HCT116 (cell line): ENCODE measurements around the gene CCM2L. TPM values are rescaled to one million over a fixed set of nuclear protein-coding genes. Genes with fewer than 3 reads are reported as not detected.

ENCODE experiments used
- ATAC-seq: fragments of 200-7000 bp; cut with Tn5 transposase; 2 replicates; pipeline ENCODE4 v1.9.1; 2020; ENCODE audit warnings: mild to moderate bottlenecking, moderate library complexity
- BruUV-seq: library from RNA; stranded (reverse); fragments of 400-500 nt; replicated peaks from 2 replicates; lab custom pipeline; 2021; lab: Mats Ljungman, UMichigan
- CTCF ChIA-PET: fragments of 300-600 bp; sonication (Branson Sonifier 250); formaldehyde crosslinking; loops from one replicate; lab custom pipeline; 2021; ENCODE audit warnings: antibody characterized with exemption; lab: Charles Lee
- POLR2A ChIA-PET: fragments of 300-600, 350-600 bp; sonication (Branson Sonifier 250); formaldehyde crosslinking; loops from one replicate; lab custom pipeline; 2021; ENCODE audit warnings: antibody characterized with exemption; lab: Charles Lee
- RAD21 ChIA-PET, 2 experiments: fragments of 300-600 bp; sonication (Branson Sonifier 250); formaldehyde crosslinking; loops; one replicate each; lab custom pipeline; 2023; ENCODE audit warnings: low total read pairs in 2 of 2; ENCODE audit not compliant: uncharacterized antibody in 2 of 2, unreplicated experiment in 2 of 2, low non-redundant PET in 1 of 2; lab: Charles Lee
- DNase-seq: peaks from one replicate; pipeline ENCODE4 v3.0.0-alpha.2; 2010; ENCODE audit warnings: low read depth, low spot score
- H2AFZ ChIP-seq: fragments of 200-600 bp; shearing (Covaris generic), sonication (generic); 2 replicates; pipeline ENCODE4 v1.6.1; 2017; ENCODE audit warnings: low read depth, mixed run types, mixed read lengths, antibody characterized with exemption, low read length; ENCODE audit not compliant: poor library complexity, severe bottlenecking
- H3K27ac ChIP-seq: 2 replicates; pipeline ENCODE4 v1.5.1; 2012; ENCODE audit warnings: low read depth, low read length
- H3K27me3 ChIP-seq: fragments of 200-600 bp; sonication (generic); 2 replicates; pipeline ENCODE4 v1.6.1; 2016; ENCODE audit warnings: mixed run types, low read length, mixed read lengths; ENCODE audit not compliant: insufficient read depth
- H3K36me3 ChIP-seq, 2 experiments: fragments of 200-500 bp in 1 of 2; fragments of 200-600 bp in 1 of 2; sonication (Bioruptor generic) in 1 of 2; sonication (generic) in 1 of 2; 2 replicates each; pipeline versions ENCODE4 v1.5.1 to v1.6.1; 2014 to 2016; ENCODE audit warnings: low read length in 2 of 2, inconsistent platforms in 1 of 2, mixed read lengths in 1 of 2, mixed run types in 1 of 2; ENCODE audit not compliant: insufficient read depth in 2 of 2, control insufficient read depth in 1 of 2
- H3K4me1 ChIP-seq, 2 experiments: fragments of 200-600 bp in 1 of 2; sonication (generic) in 1 of 2; 2 replicates each; pipeline versions ENCODE4 v1.5.1 to v1.6.1; 2012 to 2017; ENCODE audit warnings: low read length in 2 of 2, inconsistent platforms in 1 of 2, mild to moderate bottlenecking in 1 of 2, mixed read lengths in 1 of 2, mixed run types in 1 of 2, moderate library complexity in 1 of 2; ENCODE audit not compliant: insufficient read depth in 2 of 2, control insufficient read depth in 1 of 2
- H3K4me2 ChIP-seq: fragments of 200-600 bp; sonication (generic); 2 replicates; pipeline ENCODE4 v1.6.1; 2017; ENCODE audit warnings: mixed run types, low read length, mixed read lengths
- H3K4me3 ChIP-seq, 2 experiments: fragments of 200-600 bp in 1 of 2; sonication (generic) in 1 of 2; replicated peaks in 1 of 2; 2 replicates each; pipeline ENCODE4 v1.5.1; 2011 to 2016; ENCODE audit warnings: low read length in 2 of 2, control low read depth in 1 of 2, low read depth in 1 of 2, mild to moderate bottlenecking in 1 of 2, mixed read lengths in 1 of 2, mixed run types in 1 of 2
- H3K79me2 ChIP-seq: fragments of 200-600 bp; sonication (generic); 2 replicates; pipeline ENCODE4 v1.6.1; 2017; ENCODE audit warnings: mild to moderate bottlenecking, mixed run types, low read length, moderate library complexity, mixed read lengths; ENCODE audit not compliant: insufficient read depth
- H3K9ac ChIP-seq: fragments of 200-600 bp; sonication (generic); 2 replicates; pipeline ENCODE4 v1.6.1; 2016; ENCODE audit warnings: low read length, mixed read lengths
- H3K9me2 ChIP-seq: fragments of 200-600 bp; sonication (generic), shearing (Covaris generic); 2 replicates; pipeline ENCODE4 v1.6.1; 2017; ENCODE audit warnings: mixed run types, mild to moderate bottlenecking, moderate library complexity; ENCODE audit not compliant: insufficient read depth
- H3K9me3 ChIP-seq, 2 experiments: fragments of 200-500 bp in 1 of 2; fragments of 200-600 bp in 1 of 2; sonication (Bioruptor generic) in 1 of 2; sonication (generic) in 1 of 2; 2 replicates each; pipeline ENCODE4 v1.6.1; 2014 to 2017; ENCODE audit warnings: low read length in 2 of 2, mixed read lengths in 2 of 2, inconsistent platforms in 1 of 2, low read depth in 1 of 2, mild to moderate bottlenecking in 1 of 2, mixed run types in 1 of 2, moderate library complexity in 1 of 2; ENCODE audit not compliant: control insufficient read depth in 1 of 2, insufficient read depth in 1 of 2
- H4K20me1 ChIP-seq: fragments of 200-600 bp; sonication (generic), shearing (Covaris generic); 2 replicates; pipeline ENCODE4 v1.6.1; 2017; ENCODE audit warnings: mixed run types, mild to moderate bottlenecking, moderate library complexity; ENCODE audit not compliant: insufficient read depth
- ATF3 ChIP-seq: IDR thresholded peaks from 2 replicates; pipeline ENCODE4 v1.6.1; 2012
- CBX3 ChIP-seq: IDR thresholded peaks from 2 replicates; pipeline ENCODE4 v1.6.1; 2012; ENCODE audit warnings: low read depth
- CTCF ChIP-seq, 3 experiments: fragments of 200-600 bp in 1 of 3; sonication (generic) in 1 of 3; IDR thresholded peaks in 2 of 3; conservative IDR thresholded peaks in 1 of 3; 2 replicates each; pipeline ENCODE4 v1.5.1; 2012 to 2017; ENCODE audit warnings: low read depth in 2 of 3, low read length in 2 of 3, antibody characterized with exemption in 1 of 3, borderline replicate concordance in 1 of 3, control low read depth in 1 of 3, mild to moderate bottlenecking in 1 of 3, mixed read lengths in 1 of 3, mixed run types in 1 of 3, moderate library complexity in 1 of 3; ENCODE audit not compliant: insufficient read depth in 1 of 3
- ELF1 ChIP-seq: IDR thresholded peaks from 2 replicates; pipeline ENCODE4 v1.6.1; 2012; ENCODE audit warnings: low read depth, borderline replicate concordance
- EZH2 ChIP-seq: fragments of 200-600 bp; sonication (generic); IDR thresholded peaks from 2 replicates; pipeline ENCODE4 v1.6.1; 2017; ENCODE audit warnings: antibody characterized with exemption, mixed run types
- EZH2phosphoT487 ChIP-seq: fragments of 200-600 bp; IDR thresholded peaks from 2 replicates; pipeline ENCODE4 v1.6.1; 2018; ENCODE audit warnings: antibody characterized with exemption, borderline replicate concordance
- FOSL1 ChIP-seq: IDR thresholded peaks from 2 replicates; pipeline ENCODE4 v1.6.1; 2012; ENCODE audit warnings: low read depth
- POLR2A ChIP-seq: IDR thresholded peaks from 2 replicates; pipeline ENCODE4 v1.7.0; 2011; ENCODE audit warnings: borderline replicate concordance; ENCODE audit not compliant: insufficient read depth, insufficient read length; ENCODE audit errors: extremely low read depth
- POLR2AphosphoS5 ChIP-seq: IDR thresholded peaks from 2 replicates; pipeline ENCODE4 v1.6.1; 2011; ENCODE audit warnings: mild to moderate bottlenecking, low read depth, low read length, moderate library complexity
- RAD21 ChIP-seq: IDR thresholded peaks from 2 replicates; pipeline ENCODE4 v1.6.1; 2012; ENCODE audit warnings: low read depth, mild to moderate bottlenecking
- REST ChIP-seq: IDR thresholded peaks from 2 replicates; pipeline ENCODE4 v1.6.1; 2012; ENCODE audit warnings: low read depth
- SP1 ChIP-seq: IDR thresholded peaks from 2 replicates; pipeline ENCODE4 v1.6.1; 2012; ENCODE audit warnings: low read depth
- SRF ChIP-seq: IDR thresholded peaks from 2 replicates; pipeline ENCODE4 v1.6.1; 2012; ENCODE audit warnings: low read depth
- YY1 ChIP-seq: IDR thresholded peaks from 2 replicates; pipeline ENCODE4 v1.6.1; 2011; ENCODE audit warnings: low read length, low read depth, moderate library complexity, mild to moderate bottlenecking; ENCODE audit not compliant: insufficient replicate concordance; ENCODE audit errors: extremely low read depth
- ZBTB33 ChIP-seq: IDR thresholded peaks from 2 replicates; pipeline ENCODE4 v1.6.1; 2011; ENCODE audit warnings: mild to moderate bottlenecking, low read length, moderate library complexity; ENCODE audit not compliant: insufficient replicate concordance; ENCODE audit errors: extremely low read depth
- ZNF274 ChIP-seq: fragments of 200-500 bp; sonication (Bioruptor generic); IDR thresholded peaks from 2 replicates; pipeline ENCODE4 v1.6.1; 2014; ENCODE audit warnings: mild to moderate bottlenecking, low read depth, low read length, inconsistent platforms
- intact Hi-C: fragments of 100-400 bp; cut with micrococcal nuclease; formaldehyde crosslinking; loops from 2 replicates; pipeline ENCODE4 v1.10.0; 2022
- total RNA-seq: library from RNA; stranded (reverse); gene quantifications from one replicate; pipeline ENCODE4 v1.2.1, GENCODE V29; 2021; ENCODE audit not compliant: unreplicated experiment

Gene CCM2L
- total RNA-seq, 1 experiment from 2014 or later, result 1.4 TPM

GRCh38 chr20:32070690-32071213, 60.5 kb downstream of the CCM2L start:
- RAD21 ChIA-PET, result no interaction called here
- no peak overlapping the region for H3K27ac ChIP-seq
- no peak for DNase-seq
- no peak for ATAC-seq
- H3K9me3 ChIP-seq, result no peaks in the 10 kb centered on the region
- 0 out of 2 replicates have a peak, but pooled peaks cover 5% of the 10 kb centered on the region for H3K27me3 ChIP-seq
- no peaks in the 10 kb centered on the region for H3K4me1 ChIP-seq
- H3K79me2 ChIP-seq, result no peaks in the 10 kb centered on the region
- no peaks in the 10 kb centered on the region for H4K20me1 ChIP-seq
- no peak overlapping the region for H3K4me3 ChIP-seq
- CTCF ChIA-PET, result interaction anchor here (1.7 kb wide), 1 partner anchor 9 kb away, joined by 5 read pairs; no protein-coding TSS in a partner anchor
- intact Hi-C loops, result no loop called here
- H3K36me3 ChIP-seq, result no peaks in the 10 kb centered on the region
- no peak for TF ChIP-seq REST
- no peak for TF ChIP-seq POLR2AphosphoS5
- TF ChIP-seq YY1, result no peak
- TF ChIP-seq POLR2A, result no peak
- no peak for TF ChIP-seq CBX3
- TF ChIP-seq ZNF274, result no peak
- TF ChIP-seq ATF3, result no peak
- TF ChIP-seq FOSL1, result no peak
- no peak for TF ChIP-seq EZH2
- no peak for TF ChIP-seq RAD21
- no peak for TF ChIP-seq SRF
- TF ChIP-seq SP1, result no peak
- TF ChIP-seq ZBTB33, result no peak
- TF ChIP-seq CTCF (IDR thresholded peaks at IDR 0.05 in 2 of 3, conservative IDR thresholded peaks at IDR 0.05 in 1 of 3; ENCODE audit: borderline replicate concordance in 1 of 3, insufficient read depth in 1 of 3, low read depth in 2 of 3, low read length in 2 of 3), result no peak
- no peak for TF ChIP-seq ELF1
- no peak for TF ChIP-seq EZH2phosphoT487
- no TSS peak for BruUV-seq
- H3K9ac ChIP-seq, result no peak overlapping the region
- H2AFZ ChIP-seq, result no peak overlapping the region
- no peaks in the 10 kb centered on the region for H3K9me2 ChIP-seq
- H3K4me2 ChIP-seq, result no peak overlapping the region
- POLR2A ChIA-PET, result no interaction called here
